Renal cortex interstitium (tissue), 11 donors: ENCODE data around the gene LRRC4B. TPM values are rescaled to one million over a fixed set of nuclear protein-coding genes. Genes with fewer than 3 reads are reported as not detected.
"Not testable (repeated sequence)": the region's sequence is repeated elsewhere in the genome, so short reads cannot be mapped to it uniquely, and the experiment has no call there.

Experiments
- DNase-seq, 11 donors: peaks; one replicate each; pipeline ENCODE4 v3.0.0-alpha.2; 2013; ENCODE audit warnings: low read depth in 9 of 11, low spot score in 4 of 11; ENCODE audit errors: extremely low read depth in 1 of 11
- polyA plus RNA-seq, 3 donors: library from polyadenylated mRNA; unstranded; fragments of 120-200 nt; gene quantifications; one replicate each; pipeline ENCODE4 v1.2.1, GENCODE V29; 2013; ENCODE audit not compliant: insufficient read length in 3 of 3

LRRC4B gene
- polyA plus RNA-seq, 3 donors: 13.8 to 26.0 (median 21.8) TPM

- not testable (repeated sequence) for DNase-seq
Observed at GRCh38 chr19:50581795-50582660, 13.8 kb upstream of the LRRC4B start.

GRCh38 chr19:50580970-50581634 is 12.9 kb upstream of the LRRC4B start:
- no peak for DNase-seq

GRCh38 chr19:50580240-50580639 is 12.0 kb upstream of the LRRC4B start:
- DNase-seq: no peak

- DNase-seq: not testable (repeated sequence)
Observed at GRCh38 chr19:50576769-50577168, 8.5 kb upstream of the LRRC4B start.

- no peak for DNase-seq
Observed at GRCh38 chr19:50573741-50574461, 5.7 kb upstream of the LRRC4B start.

- no peak for DNase-seq
Observed at GRCh38 chr19:50570997-50571396, 2.8 kb upstream of the LRRC4B start.

- DNase-seq: no peak
Observed at GRCh38 chr19:50569938-50570540, 1.8 kb upstream of the LRRC4B start.

- DNase-seq: no peak
Observed at GRCh38 chr19:50568728-50569698, 778 bp upstream of the LRRC4B start.

- DNase-seq: no peak
Observed at GRCh38 chr19:50567052-50567841, 988 bp downstream of the LRRC4B start.

GRCh38 chr19:50565984-50566903 is 2.0 kb downstream of the LRRC4B start:
- DNase-seq: no peak

GRCh38 chr19:50564229-50565105 is 3.8 kb downstream of the LRRC4B start:
- DNase-seq: no peak

GRCh38 chr19:50563597-50563996 is 4.6 kb downstream of the LRRC4B start:
- DNase-seq: no peak

GRCh38 chr19:50562996-50563395 is 5.2 kb downstream of the LRRC4B start:
- no peak for DNase-seq

GRCh38 chr19:50562329-50562728 is 5.9 kb downstream of the LRRC4B start:
- no peak for DNase-seq

- DNase-seq: no peak
Observed at GRCh38 chr19:50559636-50560035, 8.6 kb downstream of the LRRC4B start.

GRCh38 chr19:50558449-50558848 is 9.8 kb downstream of the LRRC4B start:
- no peak for DNase-seq
